Measurements from ENCODE around the gene IQCK.

Gene IQCK

DNA sequence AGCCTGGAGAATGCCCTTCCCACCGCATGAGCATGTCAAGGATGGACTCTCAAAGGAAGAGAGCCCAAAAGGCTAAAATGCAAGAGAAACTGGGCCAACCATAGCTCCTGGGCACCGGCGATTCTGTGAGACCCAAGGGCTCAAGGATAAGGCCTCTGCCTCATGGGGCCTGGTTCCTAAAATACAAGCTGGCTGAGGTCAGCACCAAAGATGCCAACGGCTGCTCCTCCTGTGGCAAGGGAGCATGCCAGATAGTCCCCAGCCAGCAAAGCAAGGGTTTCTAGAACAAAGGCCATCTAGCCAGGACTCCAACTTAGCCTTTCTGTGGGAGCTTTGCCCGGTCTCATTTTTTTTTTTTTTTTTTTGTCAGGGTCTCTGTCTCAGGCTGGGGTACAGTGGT is 146.5 kb downstream of the IQCK start:
- TF ChIP-seq CTCF (IDR thresholded peaks at IDR 0.05; ENCODE audit: control insufficient read depth, insufficient read depth, low read depth, low read length, missing control alignments): no peak
- no peak for DNase-seq (ENCODE audit: low read depth)

GRCh38 chr16:19868421-19868820 is 150.3 kb downstream of the IQCK start:
- no peak for TF ChIP-seq CTCF (IDR thresholded peaks at IDR 0.05; ENCODE audit: control insufficient read depth, insufficient read depth, low read depth, low read length, missing control alignments)
- no peak overlapping the region for H3K4me3 ChIP-seq (ENCODE audit: control insufficient read depth, low read depth, low read length)
- DNase-seq (ENCODE audit: low read depth): no peak

More for the DNA sequence above, 146.5 kb downstream of the IQCK start:
- H3K4me3 ChIP-seq (ENCODE audit: control insufficient read depth, low read depth, low read length): no peak overlapping the region

GRCh38 chr16:19871721-19872120 is 153.7 kb downstream of the IQCK start:
- no peak for DNase-seq (ENCODE audit: low read depth)
- TF ChIP-seq CTCF (IDR thresholded peaks at IDR 0.05; ENCODE audit: control insufficient read depth, insufficient read depth, low read depth, low read length, missing control alignments): no peak
- H3K4me3 ChIP-seq (ENCODE audit: control insufficient read depth, low read depth, low read length): no peak overlapping the region

- no peak for DNase-seq (ENCODE audit: low read depth)
- TF ChIP-seq CTCF (IDR thresholded peaks at IDR 0.05; ENCODE audit: control insufficient read depth, insufficient read depth, low read depth, low read length, missing control alignments): no peak
- no peak overlapping the region for H3K4me3 ChIP-seq (ENCODE audit: control insufficient read depth, low read depth, low read length)
Measured at GRCh38 chr16:19872179-19872863, 154.2 kb downstream of the IQCK start.

GRCh38 chr16:19872935-19873334 is 154.9 kb downstream of the IQCK start:
- TF ChIP-seq CTCF (IDR thresholded peaks at IDR 0.05; ENCODE audit: control insufficient read depth, insufficient read depth, low read depth, low read length, missing control alignments): no peak
- DNase-seq (ENCODE audit: low read depth): no peak
- H3K4me3 ChIP-seq (ENCODE audit: control insufficient read depth, low read depth, low read length): no peak overlapping the region

GRCh38 chr16:19874026-19874425 is 156.0 kb downstream of the IQCK start:
- no peak for TF ChIP-seq CTCF (IDR thresholded peaks at IDR 0.05; ENCODE audit: control insufficient read depth, insufficient read depth, low read depth, low read length, missing control alignments)
- no peak for DNase-seq (ENCODE audit: low read depth)
- no peak overlapping the region for H3K4me3 ChIP-seq (ENCODE audit: control insufficient read depth, low read depth, low read length)

All from AG09309 (cell line).